Transverse colon (tissue), 4 donors: ENCODE measurements around the gene SLC25A36.

Experiments used
- CTCF ChIP-seq, 5 experiments: fragments of 200-600 bp in 3 of 5; fragments of 450-650 bp in 2 of 5; sonication (generic) in 3 of 5; IDR thresholded peaks; 1 replicate in 2 of 5; 2 replicates in 3 of 5; pipeline ENCODE4 v1.5.1; 2016 to 2017; ENCODE audit warnings: antibody characterized with exemption in 5 of 5, inconsistent platforms in 3 of 5, mild to moderate bottlenecking in 2 of 5, moderate library complexity in 1 of 5
- POLR2A ChIP-seq: fragments of 450-650 bp; IDR thresholded peaks from one replicate; pipeline ENCODE4 v1.6.1; 2016; ENCODE audit warnings: antibody characterized with exemption, mild to moderate bottlenecking, moderate library complexity
- POLR2AphosphoS5 ChIP-seq, 3 donors: sonication (generic); formaldehyde crosslinking; IDR thresholded peaks; one replicate each; pipeline ENCODE4 v1.6.1; 2016; ENCODE audit warnings: antibody characterized with exemption in 3 of 3

- TF ChIP-seq POLR2AphosphoS5 (IDR thresholded peaks at IDR 0.05) (no peak), CTCF (IDR thresholded peaks at IDR 0.05) (no peak), POLR2A (no peak)
Observed at GRCh38 chr3:140913728-140914127, 27.9 kb upstream of the SLC25A36 start.
